ENCODE measurements around the gene GGT1. TPM values are rescaled to one million over a fixed set of nuclear protein-coding genes. Genes with fewer than 3 reads are reported as not detected.

GGT1 gene
- total and polyA plus RNA-seq, 2 of the 8 experiments (the other 6 are each of a cell fraction or from before 2014, with no cell fraction given): 14.4 to 29.2 TPM

DNA sequence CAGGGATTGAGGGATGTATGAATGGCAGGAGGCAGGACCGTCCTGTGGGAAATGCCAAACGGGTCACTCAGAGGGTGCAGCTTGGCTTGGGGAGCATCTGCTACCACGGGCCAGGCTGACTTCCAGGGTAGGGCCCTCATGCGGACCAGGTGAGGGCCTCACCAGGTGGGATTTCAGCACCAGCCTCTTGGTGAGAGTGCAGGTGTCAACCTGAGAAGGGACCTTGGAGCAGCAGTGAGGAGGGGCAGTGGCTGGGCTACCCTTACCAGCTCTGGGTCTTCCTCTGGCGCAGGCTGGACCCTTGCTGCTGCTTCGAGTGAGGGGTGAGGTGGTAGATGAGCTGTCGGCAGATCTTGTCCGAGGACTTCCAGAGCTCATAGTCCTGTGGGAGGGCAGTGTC is 15.0 kb upstream of the GGT1 start (continued):
- TF ChIP-seq TCF12 (IDR thresholded peaks at IDR 0.05; ENCODE audit: low read depth, low read length): no peak
- no peak for TF ChIP-seq HDAC6 (IDR thresholded peaks at IDR 0.05; ENCODE audit: low read depth, low read length)
- TF ChIP-seq JUN (IDR thresholded peaks at IDR 0.05; ENCODE audit: low read depth, low read length): no peak
- no peak for TF ChIP-seq JUND (IDR thresholded peaks at IDR 0.05; ENCODE audit: low read length)
- no peak for TF ChIP-seq EGR1 (IDR thresholded peaks at IDR 0.05; ENCODE audit: borderline replicate concordance, low read depth, low read length)
- TF ChIP-seq BRCA1 (IDR thresholded peaks at IDR 0.05; ENCODE audit: low read depth, low read length): no peak
- no peak for TF ChIP-seq KDM5A (IDR thresholded peaks at IDR 0.05; ENCODE audit: low read length)
- TF ChIP-seq SP4 (IDR thresholded peaks at IDR 0.05; ENCODE audit: low read length): no peak

Data from H1 (cell line).